ENCODE results near the gene ASIP. TPM values are rescaled to one million over a fixed set of nuclear protein-coding genes. Genes with fewer than 3 reads are reported as not detected.

Gene ASIP, protein sequence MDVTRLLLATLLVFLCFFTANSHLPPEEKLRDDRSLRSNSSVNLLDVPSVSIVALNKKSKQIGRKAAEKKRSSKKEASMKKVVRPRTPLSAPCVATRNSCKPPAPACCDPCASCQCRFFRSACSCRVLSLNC
- total RNA-seq (not detected), polyA plus RNA-seq (under 1 TPM; 0.39 to 0.62 TPM)

DNA sequence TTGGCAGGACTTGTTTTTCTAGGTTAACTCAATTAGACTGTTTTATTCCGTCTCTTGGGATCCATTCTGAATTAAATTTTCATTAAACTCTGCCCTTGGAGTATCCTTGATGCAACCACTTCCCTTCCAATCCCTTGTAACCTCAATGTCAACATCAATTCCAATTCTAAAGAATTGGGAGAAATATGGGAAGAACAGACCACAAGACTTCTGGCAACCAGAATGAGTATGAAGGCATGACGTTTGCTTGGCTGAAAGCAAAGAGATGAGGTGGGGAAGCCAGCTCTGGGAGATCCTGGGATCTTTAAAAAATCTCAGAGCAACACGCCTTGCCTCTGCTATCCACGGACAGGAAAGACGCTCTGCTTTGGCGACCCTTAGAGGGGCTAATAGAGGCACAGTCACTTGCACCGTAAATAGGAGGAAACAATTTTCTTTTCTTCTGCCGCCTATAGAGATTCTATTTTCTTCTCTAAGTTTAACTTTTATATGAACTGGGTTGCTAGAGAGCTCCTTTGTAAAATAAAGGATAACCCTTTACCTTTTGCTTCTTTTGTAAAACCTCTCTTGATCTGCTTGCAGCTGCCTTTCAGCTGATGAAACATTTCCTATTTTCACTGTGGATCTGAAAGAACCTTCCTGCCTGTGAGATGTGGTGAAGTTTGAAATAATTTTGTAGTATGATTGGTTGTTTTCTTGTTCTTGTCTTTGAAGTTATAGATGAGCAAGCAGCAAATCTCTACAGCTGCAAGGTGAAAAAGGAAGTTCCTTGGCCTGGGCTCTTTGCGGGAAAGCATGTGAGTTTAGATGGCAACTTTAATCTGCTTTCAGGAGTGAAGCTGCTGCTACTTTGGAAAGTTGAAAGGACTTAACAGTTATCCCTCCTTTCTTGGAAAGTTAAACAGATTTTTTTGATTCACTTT is at the start of gene ASIP:
Gene ASIP, plus strand, starts transcription at position 731 of the 923 bp plus-strand sequence. CDS start 18,952 bp downstream, outside the sequence.
- Histone ChIP-seq H3K9me3 (ENCODE audit: control insufficient read depth in 4 of 4, low read length in 3 of 4) (no peaks in the 10 kb centered on the region), H3K27ac (ENCODE audit: low read depth in 1 of 2, low read length in 2 of 2) (no peak within 1 kb of the TSS), H3K4me3 (ENCODE audit: low read depth in 1 of 3, low read length in 3 of 3) (no peak within 1 kb of the TSS), H3K9ac (ENCODE audit: low read depth in 1 of 2, low read length in 2 of 2) (no peak within 1 kb of the TSS), H3K27me3 (ENCODE audit: control insufficient read depth in 4 of 4, insufficient read depth in 4 of 4, low read length in 3 of 4) (no peaks in the 10 kb centered on the region), H3K4me1 (ENCODE audit: control insufficient read depth in 4 of 4, insufficient read depth in 4 of 4, low read length in 3 of 4) (no peaks in the 10 kb centered on the region), H3K36me3 (ENCODE audit: control insufficient read depth in 4 of 4, insufficient read depth in 3 of 4, low read depth in 1 of 4, low read length in 3 of 4) (no peaks in the 10 kb centered on the region)
- WGBS = 83% methylated on average over 9 of the region's 9 CpGs
- no peak for DNase-seq (ENCODE audit: low spot score)
- TF ChIP-seq, protein P1, sequence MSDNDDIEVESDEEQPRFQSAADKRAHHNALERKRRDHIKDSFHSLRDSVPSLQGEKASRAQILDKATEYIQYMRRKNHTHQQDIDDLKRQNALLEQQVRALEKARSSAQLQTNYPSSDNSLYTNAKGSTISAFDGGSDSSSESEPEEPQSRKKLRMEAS (IDR thresholded peaks at IDR 0.05) = no peak
- TF ChIP-seq, protein P2, sequence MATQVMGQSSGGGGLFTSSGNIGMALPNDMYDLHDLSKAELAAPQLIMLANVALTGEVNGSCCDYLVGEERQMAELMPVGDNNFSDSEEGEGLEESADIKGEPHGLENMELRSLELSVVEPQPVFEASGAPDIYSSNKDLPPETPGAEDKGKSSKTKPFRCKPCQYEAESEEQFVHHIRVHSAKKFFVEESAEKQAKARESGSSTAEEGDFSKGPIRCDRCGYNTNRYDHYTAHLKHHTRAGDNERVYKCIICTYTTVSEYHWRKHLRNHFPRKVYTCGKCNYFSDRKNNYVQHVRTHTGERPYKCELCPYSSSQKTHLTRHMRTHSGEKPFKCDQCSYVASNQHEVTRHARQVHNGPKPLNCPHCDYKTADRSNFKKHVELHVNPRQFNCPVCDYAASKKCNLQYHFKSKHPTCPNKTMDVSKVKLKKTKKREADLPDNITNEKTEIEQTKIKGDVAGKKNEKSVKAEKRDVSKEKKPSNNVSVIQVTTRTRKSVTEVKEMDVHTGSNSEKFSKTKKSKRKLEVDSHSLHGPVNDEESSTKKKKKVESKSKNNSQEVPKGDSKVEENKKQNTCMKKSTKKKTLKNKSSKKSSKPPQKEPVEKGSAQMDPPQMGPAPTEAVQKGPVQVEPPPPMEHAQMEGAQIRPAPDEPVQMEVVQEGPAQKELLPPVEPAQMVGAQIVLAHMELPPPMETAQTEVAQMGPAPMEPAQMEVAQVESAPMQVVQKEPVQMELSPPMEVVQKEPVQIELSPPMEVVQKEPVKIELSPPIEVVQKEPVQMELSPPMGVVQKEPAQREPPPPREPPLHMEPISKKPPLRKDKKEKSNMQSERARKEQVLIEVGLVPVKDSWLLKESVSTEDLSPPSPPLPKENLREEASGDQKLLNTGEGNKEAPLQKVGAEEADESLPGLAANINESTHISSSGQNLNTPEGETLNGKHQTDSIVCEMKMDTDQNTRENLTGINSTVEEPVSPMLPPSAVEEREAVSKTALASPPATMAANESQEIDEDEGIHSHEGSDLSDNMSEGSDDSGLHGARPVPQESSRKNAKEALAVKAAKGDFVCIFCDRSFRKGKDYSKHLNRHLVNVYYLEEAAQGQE (IDR thresholded peaks at IDR 0.05) = no peak
- TF ChIP-seq JUND (IDR thresholded peaks at IDR 0.05) (no peak), EGR1 (IDR thresholded peaks at IDR 0.05; ENCODE audit: low read depth in 2 of 2) (no peak), RXRA (IDR thresholded peaks at IDR 0.05) (no peak)
- TF ChIP-seq, protein P3, sequence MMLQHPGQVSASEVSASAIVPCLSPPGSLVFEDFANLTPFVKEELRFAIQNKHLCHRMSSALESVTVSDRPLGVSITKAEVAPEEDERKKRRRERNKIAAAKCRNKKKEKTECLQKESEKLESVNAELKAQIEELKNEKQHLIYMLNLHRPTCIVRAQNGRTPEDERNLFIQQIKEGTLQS (IDR thresholded peaks at IDR 0.05) = no peak

DNA sequence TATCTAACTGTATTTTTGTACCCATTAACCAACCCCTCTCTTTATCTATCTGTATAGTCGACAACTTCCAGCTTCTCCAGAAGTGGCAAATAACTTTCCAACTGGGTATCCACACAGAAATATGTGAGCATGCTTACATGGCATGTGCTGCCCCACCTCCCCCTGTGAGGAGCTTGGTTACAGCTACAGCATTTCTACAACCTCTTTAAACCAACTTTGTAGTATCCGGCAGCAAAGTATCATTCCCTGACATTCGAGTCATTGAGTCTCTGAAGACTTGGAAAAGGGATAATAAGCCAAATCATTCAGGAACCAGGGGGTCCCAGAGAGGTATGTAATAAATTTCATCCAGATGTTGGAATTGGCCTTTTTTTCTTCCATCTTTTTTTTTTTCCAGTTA is 48.2 kb upstream of the ASIP start:
- peaks cover 0 to 2% (median 0%) of the 10 kb centered on the region in 4 donors for H3K27me3 ChIP-seq (ENCODE audit: control insufficient read depth in 4 of 4, insufficient read depth in 4 of 4, low read length in 3 of 4)
- H3K4me3 ChIP-seq (ENCODE audit: low read depth in 1 of 3, low read length in 3 of 3) = no peak overlapping the region
- H3K9ac ChIP-seq (ENCODE audit: low read depth in 1 of 2, low read length in 2 of 2) = no peak overlapping the region
- H3K9me3 ChIP-seq (ENCODE audit: control insufficient read depth in 4 of 4, low read length in 3 of 4) = no peaks in the 10 kb centered on the region
- no peaks in the 10 kb centered on the region for H3K36me3 ChIP-seq (ENCODE audit: control insufficient read depth in 4 of 4, insufficient read depth in 3 of 4, low read depth in 1 of 4, low read length in 3 of 4)
- no peak for TF ChIP-seq FOXA2 (IDR thresholded peaks at IDR 0.05)
- TF ChIP-seq, protein P3 (IDR thresholded peaks at IDR 0.05) = no peak
- no peak for TF ChIP-seq GABPA (IDR thresholded peaks at IDR 0.05 in 1 of 2, conservative IDR thresholded peaks at IDR 0.05 in 1 of 2)
- 87% methylated on average over 3 of the region's 3 CpGs for WGBS
- peaks cover 0 to 3% (median 0%) of the 10 kb centered on the region in 4 donors for H3K4me1 ChIP-seq (ENCODE audit: control insufficient read depth in 4 of 4, insufficient read depth in 4 of 4, low read length in 3 of 4)
- DNase-seq (ENCODE audit: low spot score) = no peak
- no peak overlapping the region for H3K27ac ChIP-seq (ENCODE audit: low read depth in 1 of 2, low read length in 2 of 2)

DNA sequence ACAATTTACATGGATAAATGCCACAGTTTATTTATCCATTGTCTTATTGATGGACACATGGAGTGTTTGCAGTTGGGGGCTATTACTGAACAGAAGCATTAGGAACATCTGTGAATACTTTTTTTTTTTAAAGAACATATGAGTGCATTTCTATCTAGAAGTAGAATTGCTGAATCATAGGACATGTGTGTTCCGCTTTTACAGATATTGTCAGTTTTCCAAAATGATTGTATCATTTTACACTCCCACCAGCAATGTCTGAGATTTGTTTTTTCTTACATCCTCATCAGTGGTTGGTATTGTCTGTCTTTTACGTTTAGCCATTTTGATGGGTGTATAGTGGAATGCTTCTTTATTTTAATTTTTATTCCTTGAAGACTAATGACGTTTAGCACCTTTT is 42.0 kb upstream of the ASIP start:
- Histone ChIP-seq H3K4me1 (ENCODE audit: control insufficient read depth in 4 of 4, insufficient read depth in 4 of 4, low read length in 3 of 4) (no peaks in the 10 kb centered on the region), H3K4me3 (ENCODE audit: low read depth in 1 of 3, low read length in 3 of 3) (no peak overlapping the region), H3K9ac (ENCODE audit: low read depth in 1 of 2, low read length in 2 of 2) (no peak overlapping the region), H3K27me3 (ENCODE audit: control insufficient read depth in 4 of 4, insufficient read depth in 4 of 4, low read length in 3 of 4) (peaks cover 0 to 2% (median 0%) of the 10 kb centered on the region in 4 donors), H3K36me3 (ENCODE audit: control insufficient read depth in 4 of 4, insufficient read depth in 3 of 4, low read depth in 1 of 4, low read length in 3 of 4) (no peaks in the 10 kb centered on the region), H3K9me3 (ENCODE audit: control insufficient read depth in 4 of 4, low read length in 3 of 4) (no peaks in the 10 kb centered on the region), H3K27ac (ENCODE audit: low read depth in 1 of 2, low read length in 2 of 2) (no peak overlapping the region)
- DNase-seq (ENCODE audit: low spot score) = no peak
- WGBS = 75% methylated on average over 3 of the region's 3 CpGs
- no peak for TF ChIP-seq RAD21 (IDR thresholded peaks at IDR 0.05)
- TF ChIP-seq SP1 (IDR thresholded peaks at IDR 0.05) = no peak
- no peak for TF ChIP-seq HNF4G (IDR thresholded peaks at IDR 0.05)
- no peak for TF ChIP-seq EGR1 (IDR thresholded peaks at IDR 0.05; ENCODE audit: low read depth in 2 of 2)
- TF ChIP-seq JUND (IDR thresholded peaks at IDR 0.05) = no peak
- no peak for TF ChIP-seq TAF1 (conservative IDR thresholded peaks at IDR 0.05)
- TF ChIP-seq, protein P4, sequence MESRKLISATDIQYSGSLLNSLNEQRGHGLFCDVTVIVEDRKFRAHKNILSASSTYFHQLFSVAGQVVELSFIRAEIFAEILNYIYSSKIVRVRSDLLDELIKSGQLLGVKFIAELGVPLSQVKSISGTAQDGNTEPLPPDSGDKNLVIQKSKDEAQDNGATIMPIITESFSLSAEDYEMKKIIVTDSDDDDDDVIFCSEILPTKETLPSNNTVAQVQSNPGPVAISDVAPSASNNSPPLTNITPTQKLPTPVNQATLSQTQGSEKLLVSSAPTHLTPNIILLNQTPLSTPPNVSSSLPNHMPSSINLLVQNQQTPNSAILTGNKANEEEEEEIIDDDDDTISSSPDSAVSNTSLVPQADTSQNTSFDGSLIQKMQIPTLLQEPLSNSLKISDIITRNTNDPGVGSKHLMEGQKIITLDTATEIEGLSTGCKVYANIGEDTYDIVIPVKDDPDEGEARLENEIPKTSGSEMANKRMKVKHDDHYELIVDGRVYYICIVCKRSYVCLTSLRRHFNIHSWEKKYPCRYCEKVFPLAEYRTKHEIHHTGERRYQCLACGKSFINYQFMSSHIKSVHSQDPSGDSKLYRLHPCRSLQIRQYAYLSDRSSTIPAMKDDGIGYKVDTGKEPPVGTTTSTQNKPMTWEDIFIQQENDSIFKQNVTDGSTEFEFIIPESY (IDR thresholded peaks at IDR 0.05) = no peak
- TF ChIP-seq, protein P5, sequence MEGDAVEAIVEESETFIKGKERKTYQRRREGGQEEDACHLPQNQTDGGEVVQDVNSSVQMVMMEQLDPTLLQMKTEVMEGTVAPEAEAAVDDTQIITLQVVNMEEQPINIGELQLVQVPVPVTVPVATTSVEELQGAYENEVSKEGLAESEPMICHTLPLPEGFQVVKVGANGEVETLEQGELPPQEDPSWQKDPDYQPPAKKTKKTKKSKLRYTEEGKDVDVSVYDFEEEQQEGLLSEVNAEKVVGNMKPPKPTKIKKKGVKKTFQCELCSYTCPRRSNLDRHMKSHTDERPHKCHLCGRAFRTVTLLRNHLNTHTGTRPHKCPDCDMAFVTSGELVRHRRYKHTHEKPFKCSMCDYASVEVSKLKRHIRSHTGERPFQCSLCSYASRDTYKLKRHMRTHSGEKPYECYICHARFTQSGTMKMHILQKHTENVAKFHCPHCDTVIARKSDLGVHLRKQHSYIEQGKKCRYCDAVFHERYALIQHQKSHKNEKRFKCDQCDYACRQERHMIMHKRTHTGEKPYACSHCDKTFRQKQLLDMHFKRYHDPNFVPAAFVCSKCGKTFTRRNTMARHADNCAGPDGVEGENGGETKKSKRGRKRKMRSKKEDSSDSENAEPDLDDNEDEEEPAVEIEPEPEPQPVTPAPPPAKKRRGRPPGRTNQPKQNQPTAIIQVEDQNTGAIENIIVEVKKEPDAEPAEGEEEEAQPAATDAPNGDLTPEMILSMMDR (IDR thresholded peaks at IDR 0.05; ENCODE audit: low read depth, low read length, missing input control) = no peak
- no peak for TF ChIP-seq GABPA (IDR thresholded peaks at IDR 0.05 in 1 of 2, conservative IDR thresholded peaks at IDR 0.05 in 1 of 2)
- no peak for TF ChIP-seq HNF4A (conservative IDR thresholded peaks at IDR 0.05)
- TF ChIP-seq, protein P3 (IDR thresholded peaks at IDR 0.05) = no peak
- no peak for TF ChIP-seq NR2F2 (IDR thresholded peaks at IDR 0.05)
- no peak for TF ChIP-seq FOXA2 (IDR thresholded peaks at IDR 0.05)
